GM12801 (cell line): ENCODE measurements around the gene CCNG2.

Experiments used
- CTCF ChIP-seq: IDR thresholded peaks from one replicate; pipeline ENCODE4 v1.5.1; 2011; ENCODE audit warnings: control low read depth; ENCODE audit not compliant: insufficient read length; ENCODE audit errors: extremely low read depth

The CCNG2 gene

GRCh38 chr4:77149789-77150188 is 7.2 kb upstream of the CCNG2 start:
- TF ChIP-seq CTCF: no peak

DNA sequence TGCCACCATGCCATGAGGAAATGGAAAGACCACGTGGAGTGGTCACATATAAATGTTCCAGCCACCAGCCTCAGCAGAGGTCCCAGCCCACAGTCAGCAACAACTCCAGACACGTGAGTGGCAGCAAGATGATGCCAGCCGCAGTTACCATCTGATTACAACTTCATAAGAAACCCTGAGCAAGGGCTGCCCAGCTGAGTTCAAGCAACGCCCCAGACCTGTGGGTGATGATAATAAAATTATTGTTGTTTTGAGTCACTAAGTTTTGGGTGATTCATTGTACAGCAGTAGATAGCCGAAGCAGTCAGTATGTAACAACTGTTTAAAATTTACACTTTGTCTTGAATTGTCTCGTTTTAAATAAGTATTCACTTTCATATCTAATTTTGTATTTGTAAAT is 5.8 kb upstream of the CCNG2 start:
- no peak for TF ChIP-seq CTCF

- TF ChIP-seq CTCF: no peak
Observed at GRCh38 chr4:77152421-77152820, 4.6 kb upstream of the CCNG2 start.

DNA sequence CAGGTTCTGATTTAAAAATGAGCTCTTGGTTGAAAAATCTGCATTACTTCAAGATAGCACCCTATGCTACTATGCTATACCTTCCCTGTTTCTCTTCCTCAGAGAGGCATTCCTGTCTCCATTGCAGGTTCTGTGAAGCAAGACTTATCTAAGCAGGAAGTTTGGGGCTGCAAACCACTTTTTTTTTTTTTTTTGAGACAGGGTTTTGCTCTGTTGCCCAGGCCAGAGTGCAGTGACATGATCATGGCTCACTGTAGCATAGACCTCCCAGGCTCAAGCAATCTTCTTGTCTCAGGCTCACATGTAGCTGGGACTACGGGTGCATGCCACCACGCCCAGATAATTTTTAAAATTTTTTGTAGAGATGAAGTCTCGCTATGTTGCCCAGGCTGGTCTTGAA is 4.0 kb upstream of the CCNG2 start:
- no peak for TF ChIP-seq CTCF

GRCh38 chr4:77154065-77154464 is 2.9 kb upstream of the CCNG2 start:
- TF ChIP-seq CTCF: no peak

GRCh38 chr4:77154761-77155499 is 2.1 kb upstream of the CCNG2 start:
- TF ChIP-seq CTCF: no peak

DNA sequence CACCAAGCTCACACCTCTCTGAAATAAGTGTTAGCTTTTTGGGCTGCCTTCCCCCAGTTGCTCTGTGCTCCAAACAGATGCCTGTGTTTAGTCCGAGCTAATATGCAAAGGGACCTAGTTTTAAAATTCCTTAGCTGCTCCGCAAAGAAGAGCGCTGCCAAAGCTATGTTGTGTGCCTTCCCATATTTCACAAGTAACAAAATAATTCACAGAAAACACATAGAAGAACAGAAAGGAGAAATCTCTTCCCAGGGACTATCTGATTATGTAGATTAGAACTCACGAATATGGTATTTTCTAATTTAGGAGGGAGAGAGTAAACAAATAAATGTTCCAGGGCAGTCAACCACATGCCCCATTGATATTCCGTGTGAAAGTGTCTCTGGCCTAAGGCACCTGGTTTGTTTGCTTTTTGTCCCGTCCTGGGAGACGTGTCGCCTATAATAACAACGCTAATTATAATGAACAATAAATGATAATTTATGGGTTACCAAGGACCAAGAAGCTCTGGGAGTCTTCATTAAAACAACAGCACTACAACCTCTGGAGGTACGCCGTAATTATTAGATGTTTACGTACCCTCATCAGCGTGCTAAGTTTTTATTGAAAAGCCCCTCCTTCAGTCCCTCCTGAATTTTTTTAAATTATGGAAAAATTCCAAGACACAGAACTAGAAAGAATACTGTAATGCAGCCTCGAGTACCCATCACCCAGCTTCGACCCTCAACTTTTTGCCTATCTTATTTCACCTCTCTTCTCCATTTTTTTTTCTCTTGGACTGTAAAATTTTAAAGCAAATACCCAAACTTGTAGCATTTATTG is 1.2 kb upstream of the CCNG2 start:
- TF ChIP-seq CTCF: no peak
